ENCODE measurements around the gene RRP7A.
"Not testable (repeated sequence)": the region's sequence is repeated elsewhere in the genome, so short reads cannot be mapped to it uniquely, and the experiment has no call there.

Gene RRP7A

DNA sequence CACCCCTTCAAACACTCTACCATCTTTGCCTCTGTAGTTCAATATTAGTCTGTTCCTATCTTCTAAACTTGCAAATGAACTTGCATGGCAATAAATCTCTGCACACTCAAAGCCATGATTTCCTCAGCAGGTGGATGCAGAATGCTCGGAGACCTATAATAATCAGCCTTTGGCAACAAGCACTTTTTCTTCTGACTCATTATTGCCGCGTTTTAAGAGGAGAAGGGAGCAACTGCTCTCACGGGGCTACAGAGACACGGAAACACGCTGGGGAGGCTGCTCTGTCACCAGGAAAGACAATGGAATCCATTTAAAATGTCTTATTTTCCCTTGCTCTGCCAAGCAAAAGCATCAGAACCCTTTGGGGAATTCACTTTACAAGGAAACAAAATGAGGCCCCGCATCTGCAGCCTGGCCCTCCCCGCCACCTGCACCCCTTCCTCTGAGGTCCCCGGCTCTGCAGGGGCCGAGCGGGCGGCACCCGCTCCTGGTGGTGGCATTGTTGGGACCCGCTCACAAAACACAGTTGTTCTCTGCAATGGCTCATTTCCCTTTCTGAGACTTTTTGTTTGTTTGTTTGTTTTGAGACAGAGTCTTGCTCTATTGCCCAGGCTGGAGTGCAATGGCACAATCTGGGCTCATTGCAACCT is 15.6 kb upstream of the RRP7A start:
- not testable (repeated sequence) for DNase-seq

DNA sequence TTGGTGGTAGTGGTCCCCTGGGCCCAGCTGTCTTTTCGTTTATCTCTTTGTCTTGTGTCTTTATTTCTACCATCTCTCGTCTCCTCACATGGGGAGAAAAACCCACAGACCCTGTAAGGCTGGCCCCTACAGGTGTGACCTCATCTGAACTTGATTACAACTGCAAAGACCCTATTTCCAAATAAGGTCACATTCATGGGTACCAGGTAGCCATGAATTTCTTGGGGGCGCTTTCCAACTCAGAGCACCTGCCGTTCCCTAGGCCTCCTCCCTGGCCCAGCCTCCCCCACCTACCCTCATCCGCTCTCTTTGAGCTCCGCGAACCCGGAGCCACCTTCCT is 14.0 kb upstream of the RRP7A start:
- no peak for DNase-seq

DNA sequence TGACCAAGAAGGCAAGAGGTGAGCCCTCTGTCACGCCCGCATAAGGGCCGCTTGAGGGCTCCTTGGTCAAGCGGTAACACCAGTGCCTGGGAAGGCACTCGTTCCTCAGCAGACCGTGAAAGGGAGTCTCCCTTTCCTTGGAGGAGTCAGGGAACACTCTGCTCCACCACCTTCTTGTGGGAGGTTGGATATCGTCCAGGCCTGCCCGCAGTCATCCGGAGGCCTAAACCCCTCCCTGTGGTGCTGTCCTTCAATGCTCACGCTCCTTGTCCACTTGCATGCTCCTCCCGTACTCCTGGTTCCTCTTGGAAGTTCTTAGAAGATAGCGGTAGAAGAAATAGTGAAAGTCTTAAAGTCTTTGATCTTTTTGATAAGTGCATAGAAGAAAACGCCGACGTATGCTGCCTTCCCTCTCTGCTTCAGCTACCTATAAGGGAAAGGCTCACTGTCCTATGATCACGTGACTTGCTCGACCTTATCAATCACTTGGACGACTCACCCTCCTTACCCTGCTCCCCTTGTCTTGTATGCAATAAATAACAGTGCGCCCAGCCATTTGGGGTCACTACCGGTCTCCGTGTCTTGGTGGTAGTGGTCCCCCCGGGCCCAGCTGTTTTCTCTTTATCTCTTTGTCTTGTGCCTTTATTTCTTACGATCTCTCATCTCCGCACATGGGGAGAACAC is 11.9 kb upstream of the RRP7A start:
- not testable (repeated sequence) for DNase-seq

DNA sequence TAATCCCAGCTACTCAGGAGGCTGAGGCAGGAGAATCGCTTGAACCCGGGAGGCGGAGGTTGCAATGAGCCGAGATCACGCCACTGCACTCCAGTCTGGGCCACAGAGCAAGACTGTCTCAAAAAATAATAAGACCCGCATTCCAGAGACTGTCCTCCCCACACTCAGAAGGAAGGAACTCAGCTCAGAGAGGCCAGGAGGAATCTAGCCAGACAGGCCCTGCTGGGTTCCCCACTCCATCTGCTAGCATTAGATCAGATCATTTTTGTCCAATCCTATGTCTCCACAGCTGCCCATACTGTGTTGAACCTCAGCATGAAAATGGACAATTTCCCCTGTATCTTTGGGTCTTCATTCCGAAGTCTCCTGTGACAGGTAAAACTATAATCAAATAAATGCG is 9.8 kb upstream of the RRP7A start:
- not testable (repeated sequence) for DNase-seq

DNA sequence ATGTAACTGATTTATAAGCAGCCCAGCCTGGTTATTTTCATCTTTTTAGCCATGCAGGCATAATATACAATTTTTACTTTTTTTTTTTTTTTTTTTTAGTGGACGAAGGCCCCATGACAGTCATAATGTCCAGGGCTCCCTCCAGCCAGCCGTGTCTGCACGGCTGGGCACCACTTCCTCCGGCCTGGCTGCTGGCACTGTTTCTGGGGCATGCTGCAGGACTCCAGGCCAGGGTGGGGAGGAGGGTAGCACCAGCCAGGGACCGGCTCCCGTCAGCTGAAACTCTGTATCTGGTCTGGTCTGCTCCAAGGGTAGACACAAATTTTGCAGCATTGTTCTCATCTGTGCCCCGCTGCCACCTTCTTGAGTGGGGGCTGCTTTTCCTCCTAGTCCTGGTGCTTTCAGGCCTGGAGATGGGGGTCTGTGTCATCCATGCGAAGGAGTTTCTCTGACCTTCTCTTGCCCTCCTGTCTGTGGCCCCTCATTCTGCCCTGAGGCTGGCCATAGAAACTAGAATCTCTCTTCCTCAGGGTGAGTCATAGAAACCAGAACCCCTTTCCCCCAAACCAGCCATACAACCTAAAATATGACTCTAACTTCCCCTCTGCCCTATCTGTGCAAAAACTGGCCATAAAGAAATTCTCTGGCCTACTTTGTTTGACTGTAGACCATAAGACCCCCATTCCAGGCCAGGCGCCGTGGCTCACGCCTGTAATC is 9.2 kb upstream of the RRP7A start:
- DNase-seq: no peak

DNA sequence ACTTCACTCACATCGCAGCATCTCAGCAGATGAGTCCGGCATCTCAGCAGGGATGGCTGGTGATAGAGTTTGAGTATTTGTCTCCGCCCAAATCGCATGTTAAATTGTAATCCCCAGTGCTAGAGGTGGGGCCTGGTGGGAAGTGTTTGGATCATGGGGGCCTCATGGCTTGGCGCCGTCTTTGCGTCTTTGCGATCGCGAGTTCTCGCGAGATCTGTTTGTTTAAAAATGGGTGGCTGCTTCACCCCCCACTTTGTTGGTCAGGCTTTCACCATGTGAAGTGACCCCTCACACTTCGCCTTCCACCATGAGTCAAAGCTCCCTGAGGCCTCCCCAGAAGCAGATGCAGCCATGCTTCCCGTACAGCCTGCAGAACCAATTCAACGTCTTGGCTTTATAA is 3.0 kb upstream of the RRP7A start:
- DNase-seq: no peak

DNA sequence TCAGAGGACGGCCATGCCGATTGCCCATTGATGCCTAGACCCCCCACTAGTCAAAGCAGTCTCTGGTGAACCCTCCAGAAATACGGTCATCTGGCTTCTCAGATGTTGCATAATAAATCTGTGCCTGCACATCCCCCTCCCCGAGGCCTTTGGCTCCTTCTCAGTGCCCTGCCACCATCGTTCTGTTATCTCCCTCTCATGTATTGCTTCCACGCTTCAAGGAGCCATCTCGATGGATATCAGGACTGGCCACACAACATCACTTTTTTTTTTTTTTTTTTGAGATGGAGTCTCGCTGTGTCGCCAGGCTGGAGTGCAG is 1.6 kb upstream of the RRP7A start:
- DNase-seq: no peak

DNA sequence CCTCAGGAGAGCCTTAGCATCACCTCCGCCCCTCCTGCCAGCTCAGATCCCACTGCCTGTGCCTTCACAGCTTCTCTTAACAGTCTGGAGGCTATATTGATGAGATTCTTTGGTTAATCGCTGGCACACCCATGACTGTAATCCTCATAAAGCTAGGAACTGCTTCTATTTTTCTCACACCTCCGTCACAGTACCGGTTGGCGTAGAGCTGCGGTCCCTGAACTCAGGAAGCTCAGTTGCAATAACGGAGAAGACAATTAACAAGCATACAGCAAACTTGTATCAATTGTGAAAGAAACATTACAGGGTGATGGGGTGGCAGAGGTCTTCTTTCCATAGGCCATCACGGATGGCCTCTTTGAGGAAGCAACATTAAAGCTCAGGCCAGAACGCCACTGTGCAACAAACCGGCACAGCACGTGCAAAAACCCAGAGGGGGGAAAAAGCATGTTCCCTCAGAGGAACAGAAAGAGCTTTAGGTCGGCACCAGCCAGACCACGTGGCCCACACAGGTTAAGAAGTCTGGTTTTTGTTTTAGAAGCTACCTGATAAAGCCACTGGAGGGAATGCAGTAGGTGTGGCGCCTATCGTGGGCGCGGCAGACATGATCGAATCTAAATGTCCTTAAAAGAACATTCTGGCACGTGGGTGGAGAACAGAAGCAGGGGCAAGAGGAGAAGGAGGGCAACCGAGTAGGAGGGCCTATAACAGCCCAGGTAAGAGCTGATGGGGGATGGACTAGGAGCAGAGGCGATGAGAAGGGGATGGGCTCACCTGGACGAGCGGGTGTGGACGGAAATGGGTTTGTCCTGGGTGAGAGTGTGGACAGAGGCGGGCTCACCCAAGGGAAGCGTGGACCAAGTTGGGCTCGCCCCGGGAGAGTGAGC is 715 bp downstream of the RRP7A start:
- not testable (repeated sequence) for DNase-seq

DNA sequence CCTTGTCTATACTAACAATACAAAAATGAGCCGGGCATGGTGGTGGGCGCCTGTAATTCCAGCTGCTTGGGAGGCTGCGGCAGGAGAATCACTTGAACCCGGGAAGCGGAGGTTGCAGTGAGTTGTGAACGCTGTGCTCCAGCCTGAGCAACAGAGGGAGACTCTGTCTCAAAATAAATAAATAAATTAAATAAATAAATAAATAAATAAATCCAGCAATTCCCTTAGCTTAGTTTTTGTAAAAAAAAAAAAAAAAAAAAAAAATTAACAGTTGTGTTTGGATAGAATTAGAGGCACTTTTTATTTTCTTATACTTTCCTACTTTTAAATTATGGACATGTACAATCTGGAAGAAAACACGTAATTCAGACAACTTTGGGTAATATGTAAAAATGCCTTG is 2.5 kb downstream of the RRP7A start:
- not testable (repeated sequence) for DNase-seq

DNA sequence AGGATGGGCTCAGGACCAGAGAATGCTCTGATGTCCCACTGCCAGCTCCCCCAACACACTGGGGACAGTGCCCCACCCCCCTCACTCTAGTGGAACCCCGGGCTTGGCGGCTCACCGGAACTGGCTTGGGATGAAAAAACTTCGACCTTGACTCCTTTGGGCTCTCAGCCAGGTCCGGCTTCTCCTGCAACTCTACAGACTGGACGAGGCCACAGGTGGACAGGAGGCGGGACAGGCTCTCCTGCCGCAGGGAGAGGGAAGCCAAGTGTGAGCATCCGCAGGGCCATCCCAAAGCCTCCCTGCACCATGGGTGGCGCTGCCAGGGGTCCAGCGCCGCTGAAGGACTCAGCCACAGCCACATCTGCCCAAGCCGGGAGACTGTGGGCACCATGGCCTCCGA is 3.7 kb downstream of the RRP7A start:
- no peak for DNase-seq

DNA sequence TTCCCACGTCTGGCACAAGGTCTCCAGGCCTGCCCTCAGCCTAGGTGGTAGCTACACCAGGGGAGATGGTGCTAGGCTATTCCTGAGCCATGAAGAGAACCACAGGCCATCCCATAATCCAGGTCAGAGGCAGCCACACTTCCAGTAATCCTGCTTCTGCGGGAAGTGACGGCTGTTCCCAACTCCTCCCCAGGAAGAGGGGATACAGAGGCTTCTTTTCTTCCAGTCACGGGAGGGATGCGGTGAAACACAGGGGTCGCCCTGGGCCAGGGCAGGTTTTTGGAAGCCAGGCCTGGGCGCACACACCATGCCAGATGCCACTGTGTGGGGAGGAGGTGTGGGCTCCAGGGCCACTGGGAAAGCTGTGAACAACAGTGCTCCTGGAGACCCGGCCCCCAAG is 4.3 kb downstream of the RRP7A start:
- DNase-seq: not testable (repeated sequence)

DNA sequence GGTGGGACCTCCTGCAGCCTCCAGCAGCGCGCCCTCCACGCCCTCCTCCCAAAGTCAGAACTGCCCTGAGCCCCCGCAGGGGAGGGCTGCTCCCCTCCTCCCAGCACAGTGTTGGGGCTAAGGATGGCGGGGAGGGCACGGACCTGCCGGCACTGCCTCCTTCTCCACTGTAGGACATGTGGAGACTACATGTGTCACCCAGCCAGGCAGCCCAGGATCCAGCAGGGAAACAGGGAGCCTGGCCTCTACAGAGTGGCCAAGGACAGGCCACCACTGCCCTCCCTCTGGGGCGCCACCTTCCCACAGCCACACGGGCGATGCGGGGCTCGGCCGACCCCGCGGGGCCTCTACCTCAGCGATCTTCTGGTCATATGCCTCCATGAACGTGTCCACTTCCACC is 5.3 kb downstream of the RRP7A start:
- DNase-seq: not testable (repeated sequence)

DNA sequence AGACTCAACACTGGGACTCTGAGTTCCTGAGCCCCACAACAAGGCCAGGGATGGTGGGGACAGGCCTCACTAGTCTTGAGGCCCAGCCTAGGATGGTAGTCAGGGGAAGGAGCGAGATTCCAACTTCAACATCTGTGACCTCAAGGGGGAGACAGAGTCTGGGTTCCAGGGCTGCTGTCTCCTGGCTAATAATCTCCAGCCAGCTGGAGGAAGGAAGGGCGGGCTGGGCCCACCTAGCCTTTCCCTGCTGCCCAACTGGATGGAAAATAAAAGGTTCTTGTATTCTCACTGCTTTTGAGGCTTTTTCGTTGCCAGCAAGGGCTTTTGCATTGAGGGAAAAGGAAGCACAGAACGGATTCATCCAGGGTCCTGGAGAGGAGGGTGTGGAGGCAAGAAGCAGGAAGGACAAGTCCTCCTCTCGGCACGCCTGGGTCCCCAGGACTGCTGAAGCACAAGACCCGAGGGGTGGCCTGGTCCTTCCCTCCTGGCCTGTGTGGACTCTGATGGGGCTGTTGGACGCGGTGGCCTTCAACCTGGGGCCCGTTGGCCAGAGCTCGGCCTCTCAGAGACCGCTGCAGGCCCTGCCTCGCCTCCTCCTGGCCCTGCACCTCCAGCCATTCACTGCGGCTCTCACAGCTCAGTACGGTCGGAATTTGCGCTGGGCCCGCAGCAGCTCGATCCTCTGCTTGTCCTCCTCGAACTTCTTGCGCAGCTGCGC is 7.2 kb downstream of the RRP7A start:
- DNase-seq: not testable (repeated sequence)

DNA sequence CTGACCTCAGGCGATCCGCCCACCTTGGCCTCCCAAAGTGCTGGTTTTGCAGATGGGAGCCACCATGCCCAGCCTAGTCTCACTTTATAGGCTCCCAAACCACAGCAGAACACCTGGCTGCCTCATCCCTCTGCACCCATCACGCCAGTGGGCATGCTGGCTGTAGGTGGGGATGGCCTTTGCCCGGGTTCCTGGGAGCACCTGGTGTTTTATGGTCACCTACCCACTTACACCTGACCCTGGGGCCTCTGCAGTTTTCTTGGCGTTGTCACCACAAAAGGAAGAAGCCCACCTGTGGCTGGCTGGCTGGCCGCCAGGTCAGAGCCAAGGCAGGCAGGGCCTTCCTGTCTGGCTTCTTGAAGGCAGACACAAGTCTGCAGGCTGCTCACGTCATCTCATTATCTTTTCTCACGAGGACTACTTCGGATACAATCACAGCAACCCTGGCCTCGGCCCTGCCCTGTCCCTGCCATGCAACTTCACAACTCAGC is 8.2 kb downstream of the RRP7A start:
- no peak for DNase-seq

DNA sequence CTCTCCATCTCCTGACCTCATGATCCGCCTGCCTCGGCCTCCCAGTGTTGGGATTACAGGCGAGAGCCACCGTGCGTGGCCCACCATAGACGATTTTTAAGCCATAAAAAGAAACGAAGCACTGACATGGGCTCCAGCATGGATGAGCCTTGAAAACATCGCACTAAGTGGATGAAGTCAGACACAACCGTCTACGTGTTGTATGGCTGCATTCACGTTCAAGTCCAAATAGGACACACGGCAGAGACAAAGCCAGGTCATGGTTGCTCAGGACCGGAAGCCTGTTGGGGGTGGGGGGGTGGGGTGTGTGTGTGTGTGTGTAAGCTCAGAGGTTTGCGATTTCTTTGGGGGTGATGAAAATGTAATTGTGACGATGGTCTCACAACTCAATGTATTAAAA is 10.0 kb downstream of the RRP7A start:
- no peak for DNase-seq

DNA sequence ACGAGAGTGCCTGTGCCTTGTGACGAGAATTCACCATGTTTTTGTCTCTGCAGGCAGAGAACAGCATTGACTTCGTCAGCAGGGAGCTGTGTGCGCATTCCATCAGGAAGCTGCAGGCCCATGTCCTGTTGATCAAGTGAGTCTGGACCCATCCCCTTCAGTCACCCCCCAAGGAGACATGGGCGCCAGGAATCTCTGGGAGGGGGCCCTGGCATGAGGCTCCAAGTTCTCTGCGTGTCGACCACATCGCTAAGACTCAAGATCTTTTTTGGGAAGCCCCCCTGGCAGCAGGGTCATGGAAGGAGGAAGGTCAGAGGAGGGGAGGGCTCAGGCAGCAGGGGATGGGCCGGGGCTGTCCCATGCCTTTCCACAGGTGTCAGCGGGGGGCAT is 10.6 kb downstream of the RRP7A start:
- DNase-seq: not testable (repeated sequence)

DNA sequence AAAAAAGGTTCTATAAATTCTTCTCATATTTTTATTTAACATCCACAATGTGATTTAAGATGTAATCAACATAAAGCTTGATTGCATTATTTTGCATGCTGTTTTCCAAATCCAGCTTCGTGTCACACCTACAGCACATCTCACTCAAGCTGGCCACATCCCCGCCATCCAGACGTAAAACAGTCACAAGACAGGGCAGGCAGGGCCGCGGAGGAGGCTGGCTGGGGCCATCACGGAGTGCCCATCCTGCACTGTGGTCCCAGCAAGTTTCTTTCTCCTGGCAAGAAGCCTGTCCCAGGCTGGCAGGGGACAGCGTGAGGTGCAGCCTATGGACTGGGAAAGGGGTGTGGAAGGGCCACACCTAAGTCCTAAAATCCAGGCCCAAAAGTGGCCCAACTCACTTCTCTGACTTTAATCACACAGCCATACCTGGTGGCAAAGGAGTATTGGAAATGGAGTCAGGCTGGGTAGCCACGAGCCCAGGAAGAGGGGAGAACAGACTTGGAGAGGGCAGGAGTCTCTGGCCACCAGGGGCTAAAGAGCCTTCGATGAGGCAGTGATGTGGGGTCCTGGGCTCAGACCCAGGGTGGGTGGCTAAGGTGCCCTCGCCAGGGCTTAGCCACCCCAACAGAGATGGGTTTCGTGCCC is 11.1 kb downstream of the RRP7A start:
- not testable (repeated sequence) for DNase-seq

DNA sequence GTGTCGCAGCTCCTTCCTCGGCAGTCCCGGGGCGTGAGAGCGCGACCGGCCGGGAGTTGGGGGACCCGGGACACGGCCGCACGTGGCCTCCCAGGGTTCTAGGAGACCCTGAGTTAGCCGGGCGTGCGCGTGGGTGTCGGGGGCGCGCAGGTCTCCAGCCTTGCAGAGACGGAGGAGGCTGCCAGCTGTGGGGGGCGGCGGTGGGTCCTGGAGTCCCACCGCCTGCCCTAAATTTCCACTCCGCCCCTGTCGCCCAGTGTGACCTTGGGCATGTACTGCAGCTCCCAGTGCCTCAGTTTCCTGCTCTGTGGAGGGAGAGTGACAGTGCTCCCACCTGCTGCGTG is 18.8 kb downstream of the RRP7A start:
- no peak for DNase-seq

DNA sequence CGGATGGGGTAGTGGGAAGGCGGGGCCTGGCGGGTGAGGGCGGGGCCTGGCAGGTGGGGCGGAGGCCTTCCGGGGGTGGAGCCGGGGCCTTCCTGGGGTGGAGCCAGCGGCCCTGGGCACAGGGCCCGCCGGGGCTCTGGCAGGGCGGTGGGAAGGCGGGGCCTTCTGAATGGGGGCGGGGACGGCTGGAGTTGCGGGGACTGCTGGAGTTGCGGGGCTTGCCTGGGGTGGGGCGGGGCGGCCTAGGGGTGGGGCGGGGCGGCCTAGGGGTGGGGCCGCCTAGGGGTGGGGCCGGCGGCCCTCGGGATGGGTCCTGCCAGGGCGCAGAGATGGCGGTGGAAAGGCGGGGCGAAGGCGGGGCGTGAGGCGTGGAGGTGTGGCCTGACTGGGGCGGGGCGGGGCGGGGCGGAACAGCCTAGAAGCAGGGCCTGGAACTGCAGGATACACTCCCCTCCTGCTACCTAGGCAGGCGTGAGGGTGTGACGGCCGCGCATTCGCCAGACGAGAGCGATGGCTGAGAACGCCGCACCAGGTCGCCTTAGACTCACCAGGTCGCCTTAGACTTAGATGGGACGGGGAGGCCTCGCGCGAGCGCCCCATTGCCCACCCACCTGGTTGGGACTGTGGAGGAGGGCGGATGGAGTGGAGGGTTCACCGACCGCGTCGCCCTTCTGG is 19.3 kb downstream of the RRP7A start:
- DNase-seq: peak; percentile 87

DNA sequence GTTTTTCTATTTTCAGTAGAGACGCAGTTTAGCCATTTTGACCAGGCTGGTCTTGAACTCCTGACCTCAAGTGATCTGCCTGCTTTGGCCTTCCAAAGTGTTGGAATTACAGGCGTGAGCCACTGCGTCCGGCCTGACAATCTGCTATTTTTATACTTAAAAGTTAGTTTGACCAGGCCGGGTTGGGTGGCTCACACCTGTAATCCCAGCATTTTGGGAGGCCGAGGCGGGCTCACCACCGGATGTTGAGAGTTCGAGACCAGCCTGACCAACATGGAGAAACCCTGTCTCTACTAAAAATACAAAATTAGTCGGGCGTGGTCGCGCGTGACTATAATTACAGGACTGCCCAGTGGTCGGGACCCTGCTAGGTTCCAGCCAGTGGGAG is 19.8 kb downstream of the RRP7A start:
- not testable (repeated sequence) for DNase-seq

DNA sequence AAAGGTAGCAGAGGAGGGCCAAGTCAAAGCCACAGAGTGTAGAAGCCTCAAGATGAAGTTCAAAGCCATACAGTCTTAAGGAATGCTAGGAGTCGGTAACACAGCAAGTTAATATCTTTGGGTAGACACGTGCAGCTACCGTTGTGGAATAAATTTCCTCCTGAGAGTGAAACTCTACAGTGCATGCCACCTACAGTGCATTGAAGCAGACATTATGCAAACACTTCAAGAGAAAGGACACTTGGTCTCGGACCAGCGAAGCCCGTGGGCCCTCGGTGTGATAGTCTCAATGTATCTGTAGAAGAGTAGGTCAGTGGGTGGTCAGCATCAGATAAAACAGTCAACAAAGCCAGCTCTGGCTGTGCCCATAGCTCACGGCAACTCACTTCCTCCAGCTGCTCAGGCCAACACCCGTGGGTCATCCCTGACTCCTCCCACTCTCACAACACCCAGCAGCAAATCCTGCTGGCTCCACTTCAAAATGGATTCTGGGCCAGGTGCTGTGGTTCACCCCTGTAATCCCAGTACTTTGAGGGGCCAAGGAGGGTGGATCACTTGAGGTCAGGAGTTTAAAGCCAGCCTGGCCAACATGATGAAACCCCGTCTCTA is 24.0 kb downstream of the RRP7A start:
- not testable (repeated sequence) for DNase-seq
